ENCODE results near the gene PPM1N. TPM values are rescaled to one million over a fixed set of nuclear protein-coding genes. Genes with fewer than 3 reads are reported as not detected.

The PPM1N gene
- total and polyA plus RNA-seq, 2 of the 13 experiments (the other 11 are each of a cell fraction or from before 2014, with no cell fraction given) = 0.31 to 1.8 TPM

DNA sequence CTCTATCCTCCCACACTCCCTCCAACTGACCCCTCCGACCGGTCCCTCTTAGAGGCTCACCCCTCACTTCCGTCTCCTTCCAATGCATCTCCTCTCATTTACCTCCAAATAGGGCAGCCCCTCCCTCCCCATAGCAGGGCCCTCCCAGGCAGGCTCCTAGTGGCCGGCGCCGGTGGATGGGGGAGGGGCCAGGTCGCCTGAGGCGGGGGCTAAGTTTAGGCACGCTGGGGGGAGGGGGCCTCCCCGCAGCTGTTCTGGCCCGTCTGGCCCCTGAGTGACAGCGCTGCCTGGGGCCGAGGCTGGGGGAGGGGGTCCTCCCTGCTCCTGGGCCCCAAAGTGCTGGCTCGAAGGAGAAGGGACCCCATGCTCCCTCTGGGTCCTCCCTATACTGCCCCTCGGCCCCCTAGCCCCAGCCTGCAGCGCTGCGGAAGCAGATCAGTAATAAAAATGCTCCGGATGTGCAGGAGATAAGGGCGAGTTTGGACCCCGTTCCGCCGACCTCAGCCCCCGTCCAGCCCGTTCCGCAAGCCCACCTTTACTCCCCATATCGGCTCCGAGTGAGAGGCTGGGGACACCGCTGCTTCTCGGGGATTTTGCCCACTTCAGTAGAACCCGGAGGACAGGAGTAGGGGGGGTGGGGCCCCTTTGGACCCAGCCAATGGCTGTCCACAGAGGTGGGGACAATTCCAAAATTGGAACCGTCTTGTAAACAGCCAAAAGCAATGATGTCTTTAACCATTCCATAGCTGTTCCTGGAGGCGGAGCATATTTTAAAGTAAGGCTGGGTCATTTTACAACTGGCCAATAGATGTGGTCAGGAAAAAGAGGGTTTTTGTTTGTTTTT lies 5.4 kb upstream of the PPM1N start (continued):
- TF ChIP-seq MAZ (IDR thresholded peaks at IDR 0.05; ENCODE audit: borderline replicate concordance, low read depth, low read length) (no peak), MAZ (CRISPR knock-in tag; IDR thresholded peaks at IDR 0.05; ENCODE audit: low read depth) (peak; percentile 36; the same call in 1 of the 2 replicates), ARNT2 (CRISPR knock-in tag; IDR thresholded peaks at IDR 0.05; ENCODE audit: low read depth) (0 out of 2 replicates have a peak, but pooled peaks have one; percentile 25), SP1 (IDR thresholded peaks at IDR 0.05) (no peak), SP1 (CRISPR knock-in tag; IDR thresholded peaks at IDR 0.05) (0 out of 2 replicates have a peak, but pooled peaks have one; percentile 27), ZNF652 (CRISPR knock-in tag; IDR thresholded peaks at IDR 0.05; ENCODE audit: borderline replicate concordance, low read depth) (peak; percentile 89), ARNTL (CRISPR knock-in tag; IDR thresholded peaks at IDR 0.05) (peak; percentile 58; the same call in 1 of the 2 replicates), ZNF251 (CRISPR knock-in tag; IDR thresholded peaks at IDR 0.05) (no peak), ZSCAN22 (CRISPR knock-in tag; IDR thresholded peaks at IDR 0.05) (0 out of 2 replicates have a peak, but pooled peaks have one; percentile 38), NFYB (CRISPR knock-in tag; IDR thresholded peaks at IDR 0.05) (peak; percentile 71), YEATS4 (CRISPR knock-in tag; IDR thresholded peaks at IDR 0.05; ENCODE audit: borderline replicate concordance) (peak; percentile 63), SMAD1 (CRISPR knock-in tag; IDR thresholded peaks at IDR 0.05; ENCODE audit: borderline replicate concordance, low read depth) (no peak), ZNF883 (CRISPR knock-in tag; IDR thresholded peaks at IDR 0.05; ENCODE audit: not compliant biosample characterization) (peak; percentile 55)
- TF ChIP-seq, protein P1, sequence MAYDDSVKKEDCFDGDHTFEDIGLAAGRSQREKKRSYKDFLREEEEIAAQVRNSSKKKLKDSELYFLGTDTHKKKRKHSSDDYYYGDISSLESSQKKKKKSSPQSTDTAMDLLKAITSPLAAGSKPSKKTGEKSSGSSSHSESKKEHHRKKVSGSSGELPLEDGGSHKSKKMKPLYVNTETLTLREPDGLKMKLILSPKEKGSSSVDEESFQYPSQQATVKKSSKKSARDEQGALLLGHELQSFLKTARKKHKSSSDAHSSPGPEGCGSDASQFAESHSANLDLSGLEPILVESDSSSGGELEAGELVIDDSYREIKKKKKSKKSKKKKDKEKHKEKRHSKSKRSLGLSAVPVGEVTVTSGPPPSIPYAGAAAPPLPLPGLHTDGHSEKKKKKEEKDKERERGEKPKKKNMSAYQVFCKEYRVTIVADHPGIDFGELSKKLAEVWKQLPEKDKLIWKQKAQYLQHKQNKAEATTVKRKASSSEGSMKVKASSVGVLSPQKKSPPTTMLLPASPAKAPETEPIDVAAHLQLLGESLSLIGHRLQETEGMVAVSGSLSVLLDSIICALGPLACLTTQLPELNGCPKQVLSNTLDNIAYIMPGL (CRISPR knock-in tag; IDR thresholded peaks at IDR 0.05; ENCODE audit: borderline replicate concordance in 1 of 2, low read depth in 1 of 2) = peak; percentile 13 to 51; a peak in 2 of 4 replicates
- TF ChIP-seq, protein P2, sequence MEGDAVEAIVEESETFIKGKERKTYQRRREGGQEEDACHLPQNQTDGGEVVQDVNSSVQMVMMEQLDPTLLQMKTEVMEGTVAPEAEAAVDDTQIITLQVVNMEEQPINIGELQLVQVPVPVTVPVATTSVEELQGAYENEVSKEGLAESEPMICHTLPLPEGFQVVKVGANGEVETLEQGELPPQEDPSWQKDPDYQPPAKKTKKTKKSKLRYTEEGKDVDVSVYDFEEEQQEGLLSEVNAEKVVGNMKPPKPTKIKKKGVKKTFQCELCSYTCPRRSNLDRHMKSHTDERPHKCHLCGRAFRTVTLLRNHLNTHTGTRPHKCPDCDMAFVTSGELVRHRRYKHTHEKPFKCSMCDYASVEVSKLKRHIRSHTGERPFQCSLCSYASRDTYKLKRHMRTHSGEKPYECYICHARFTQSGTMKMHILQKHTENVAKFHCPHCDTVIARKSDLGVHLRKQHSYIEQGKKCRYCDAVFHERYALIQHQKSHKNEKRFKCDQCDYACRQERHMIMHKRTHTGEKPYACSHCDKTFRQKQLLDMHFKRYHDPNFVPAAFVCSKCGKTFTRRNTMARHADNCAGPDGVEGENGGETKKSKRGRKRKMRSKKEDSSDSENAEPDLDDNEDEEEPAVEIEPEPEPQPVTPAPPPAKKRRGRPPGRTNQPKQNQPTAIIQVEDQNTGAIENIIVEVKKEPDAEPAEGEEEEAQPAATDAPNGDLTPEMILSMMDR (CRISPR knock-in tag; IDR thresholded peaks at IDR 0.05) = peak; percentile 5; the same call in 1 of the 2 replicates
- TF ChIP-seq, protein P3, sequence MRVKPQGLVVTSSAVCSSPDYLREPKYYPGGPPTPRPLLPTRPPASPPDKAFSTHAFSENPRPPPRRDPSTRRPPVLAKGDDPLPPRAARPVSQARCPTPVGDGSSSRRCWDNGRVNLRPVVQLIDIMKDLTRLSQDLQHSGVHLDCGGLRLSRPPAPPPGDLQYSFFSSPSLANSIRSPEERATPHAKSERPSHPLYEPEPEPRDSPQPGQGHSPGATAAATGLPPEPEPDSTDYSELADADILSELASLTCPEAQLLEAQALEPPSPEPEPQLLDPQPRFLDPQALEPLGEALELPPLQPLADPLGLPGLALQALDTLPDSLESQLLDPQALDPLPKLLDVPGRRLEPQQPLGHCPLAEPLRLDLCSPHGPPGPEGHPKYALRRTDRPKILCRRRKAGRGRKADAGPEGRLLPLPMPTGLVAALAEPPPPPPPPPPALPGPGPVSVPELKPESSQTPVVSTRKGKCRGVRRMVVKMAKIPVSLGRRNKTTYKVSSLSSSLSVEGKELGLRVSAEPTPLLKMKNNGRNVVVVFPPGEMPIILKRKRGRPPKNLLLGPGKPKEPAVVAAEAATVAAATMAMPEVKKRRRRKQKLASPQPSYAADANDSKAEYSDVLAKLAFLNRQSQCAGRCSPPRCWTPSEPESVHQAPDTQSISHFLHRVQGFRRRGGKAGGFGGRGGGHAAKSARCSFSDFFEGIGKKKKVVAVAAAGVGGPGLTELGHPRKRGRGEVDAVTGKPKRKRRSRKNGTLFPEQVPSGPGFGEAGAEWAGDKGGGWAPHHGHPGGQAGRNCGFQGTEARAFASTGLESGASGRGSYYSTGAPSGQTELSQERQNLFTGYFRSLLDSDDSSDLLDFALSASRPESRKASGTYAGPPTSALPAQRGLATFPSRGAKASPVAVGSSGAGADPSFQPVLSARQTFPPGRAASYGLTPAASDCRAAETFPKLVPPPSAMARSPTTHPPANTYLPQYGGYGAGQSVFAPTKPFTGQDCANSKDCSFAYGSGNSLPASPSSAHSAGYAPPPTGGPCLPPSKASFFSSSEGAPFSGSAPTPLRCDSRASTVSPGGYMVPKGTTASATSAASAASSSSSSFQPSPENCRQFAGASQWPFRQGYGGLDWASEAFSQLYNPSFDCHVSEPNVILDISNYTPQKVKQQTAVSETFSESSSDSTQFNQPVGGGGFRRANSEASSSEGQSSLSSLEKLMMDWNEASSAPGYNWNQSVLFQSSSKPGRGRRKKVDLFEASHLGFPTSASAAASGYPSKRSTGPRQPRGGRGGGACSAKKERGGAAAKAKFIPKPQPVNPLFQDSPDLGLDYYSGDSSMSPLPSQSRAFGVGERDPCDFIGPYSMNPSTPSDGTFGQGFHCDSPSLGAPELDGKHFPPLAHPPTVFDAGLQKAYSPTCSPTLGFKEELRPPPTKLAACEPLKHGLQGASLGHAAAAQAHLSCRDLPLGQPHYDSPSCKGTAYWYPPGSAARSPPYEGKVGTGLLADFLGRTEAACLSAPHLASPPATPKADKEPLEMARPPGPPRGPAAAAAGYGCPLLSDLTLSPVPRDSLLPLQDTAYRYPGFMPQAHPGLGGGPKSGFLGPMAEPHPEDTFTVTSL (CRISPR knock-in tag; IDR thresholded peaks at IDR 0.05; ENCODE audit: borderline replicate concordance) = no peak
- TF ChIP-seq, protein P4, sequence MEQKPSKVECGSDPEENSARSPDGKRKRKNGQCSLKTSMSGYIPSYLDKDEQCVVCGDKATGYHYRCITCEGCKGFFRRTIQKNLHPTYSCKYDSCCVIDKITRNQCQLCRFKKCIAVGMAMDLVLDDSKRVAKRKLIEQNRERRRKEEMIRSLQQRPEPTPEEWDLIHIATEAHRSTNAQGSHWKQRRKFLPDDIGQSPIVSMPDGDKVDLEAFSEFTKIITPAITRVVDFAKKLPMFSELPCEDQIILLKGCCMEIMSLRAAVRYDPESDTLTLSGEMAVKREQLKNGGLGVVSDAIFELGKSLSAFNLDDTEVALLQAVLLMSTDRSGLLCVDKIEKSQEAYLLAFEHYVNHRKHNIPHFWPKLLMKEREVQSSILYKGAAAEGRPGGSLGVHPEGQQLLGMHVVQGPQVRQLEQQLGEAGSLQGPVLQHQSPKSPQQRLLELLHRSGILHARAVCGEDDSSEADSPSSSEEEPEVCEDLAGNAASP (CRISPR knock-in tag; IDR thresholded peaks at IDR 0.05; ENCODE audit: borderline replicate concordance) = peak; percentile 28; the same call in 1 of the 2 replicates
